ENCODE measurements around the gene CFAP107.

The CFAP107 gene

DNA sequence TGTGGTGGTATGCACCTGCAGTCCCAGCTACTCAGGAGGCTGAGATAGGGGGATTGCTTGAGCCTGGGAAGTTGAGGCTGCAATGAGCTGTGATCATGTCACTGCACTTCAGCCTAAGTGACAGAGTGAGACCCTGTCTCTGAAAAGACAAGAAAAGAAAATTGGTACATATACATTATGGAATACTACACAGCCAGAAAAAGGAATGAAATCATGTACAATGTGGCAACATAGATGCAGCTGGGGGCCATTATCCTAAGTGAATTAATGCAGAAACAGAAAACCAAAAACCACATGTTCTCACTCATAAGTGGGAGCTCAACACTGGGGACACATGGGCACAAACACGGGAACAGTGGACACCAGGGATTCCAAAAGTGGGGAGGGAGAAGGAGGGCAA, 7.1 kb upstream of the CFAP107 start:
- TF ChIP-seq, protein P1, sequence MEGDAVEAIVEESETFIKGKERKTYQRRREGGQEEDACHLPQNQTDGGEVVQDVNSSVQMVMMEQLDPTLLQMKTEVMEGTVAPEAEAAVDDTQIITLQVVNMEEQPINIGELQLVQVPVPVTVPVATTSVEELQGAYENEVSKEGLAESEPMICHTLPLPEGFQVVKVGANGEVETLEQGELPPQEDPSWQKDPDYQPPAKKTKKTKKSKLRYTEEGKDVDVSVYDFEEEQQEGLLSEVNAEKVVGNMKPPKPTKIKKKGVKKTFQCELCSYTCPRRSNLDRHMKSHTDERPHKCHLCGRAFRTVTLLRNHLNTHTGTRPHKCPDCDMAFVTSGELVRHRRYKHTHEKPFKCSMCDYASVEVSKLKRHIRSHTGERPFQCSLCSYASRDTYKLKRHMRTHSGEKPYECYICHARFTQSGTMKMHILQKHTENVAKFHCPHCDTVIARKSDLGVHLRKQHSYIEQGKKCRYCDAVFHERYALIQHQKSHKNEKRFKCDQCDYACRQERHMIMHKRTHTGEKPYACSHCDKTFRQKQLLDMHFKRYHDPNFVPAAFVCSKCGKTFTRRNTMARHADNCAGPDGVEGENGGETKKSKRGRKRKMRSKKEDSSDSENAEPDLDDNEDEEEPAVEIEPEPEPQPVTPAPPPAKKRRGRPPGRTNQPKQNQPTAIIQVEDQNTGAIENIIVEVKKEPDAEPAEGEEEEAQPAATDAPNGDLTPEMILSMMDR (IDR thresholded peaks at IDR 0.05; ENCODE audit: low read length), result no peak
- TF ChIP-seq EZH2 (IDR thresholded peaks at IDR 0.05; ENCODE audit: borderline replicate concordance, low read length), result no peak
- Histone ChIP-seq H3K27me3 (ENCODE audit: insufficient read depth, low read length) (no peaks in the 10 kb centered on the region), H3K9ac (ENCODE audit: low read length) (no peak overlapping the region), H3K4me3 (ENCODE audit: low read depth, low read length, poor library complexity, severe bottlenecking) (no peak overlapping the region), H3K4me1 (ENCODE audit: insufficient read depth, low read length, severe bottlenecking) (no peaks in the 10 kb centered on the region), H3K27ac (ENCODE audit: low read depth, low read length, poor library complexity, severe bottlenecking) (no peak overlapping the region), H3K9me3 (ENCODE audit: low read length) (no peaks in the 10 kb centered on the region), H3K4me2 (ENCODE audit: low read length) (no peak overlapping the region), H4K20me1 (ENCODE audit: insufficient read depth, low read length) (no peaks in the 10 kb centered on the region), H3F3A (ENCODE audit: insufficient read depth, low read length) (no peaks in the 10 kb centered on the region), H2AFZ (ENCODE audit: low read length) (no peak overlapping the region), H3K36me3 (ENCODE audit: insufficient read depth, low read length) (no peaks in the 10 kb centered on the region), H3K9me2 (ENCODE audit: low read depth, low read length) (no peaks in the 10 kb centered on the region), H3K79me2 (ENCODE audit: insufficient read depth, low read length) (no peaks in the 10 kb centered on the region)

DNA sequence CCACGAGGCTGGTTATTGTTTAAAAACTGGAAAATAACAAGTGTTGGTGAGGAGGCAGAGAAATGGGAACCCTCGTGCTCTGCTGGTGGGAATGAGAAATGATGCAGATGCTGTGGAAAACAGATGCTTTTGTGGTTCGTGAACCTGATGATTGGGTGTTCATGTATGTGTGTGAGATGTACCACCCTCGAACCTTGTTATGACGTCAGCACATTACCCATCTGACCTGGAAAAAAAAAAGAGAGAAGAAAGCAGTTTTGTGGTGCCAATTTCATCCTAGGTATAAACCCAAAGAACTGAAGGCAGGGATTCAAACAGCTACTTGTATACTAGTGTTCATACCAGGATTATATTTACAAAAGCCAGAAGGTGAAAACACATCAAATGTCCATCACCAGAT, 6.4 kb upstream of the CFAP107 start:
- Histone ChIP-seq H3K4me1 (ENCODE audit: insufficient read depth, low read length, severe bottlenecking) (no peaks in the 10 kb centered on the region), H3K27ac (ENCODE audit: low read depth, low read length, poor library complexity, severe bottlenecking) (no peak overlapping the region), H3K79me2 (ENCODE audit: insufficient read depth, low read length) (no peaks in the 10 kb centered on the region), H4K20me1 (ENCODE audit: insufficient read depth, low read length) (no peaks in the 10 kb centered on the region), H3K9me3 (ENCODE audit: low read length) (no peaks in the 10 kb centered on the region), H3K9ac (ENCODE audit: low read length) (no peak overlapping the region), H2AFZ (ENCODE audit: low read length) (no peak overlapping the region), H3K4me3 (ENCODE audit: low read depth, low read length, poor library complexity, severe bottlenecking) (no peak overlapping the region), H3K36me3 (ENCODE audit: insufficient read depth, low read length) (no peaks in the 10 kb centered on the region), H3K4me2 (ENCODE audit: low read length) (no peak overlapping the region), H3K27me3 (ENCODE audit: insufficient read depth, low read length) (no peaks in the 10 kb centered on the region), H3F3A (ENCODE audit: insufficient read depth, low read length) (no peaks in the 10 kb centered on the region), H3K9me2 (ENCODE audit: low read depth, low read length) (no peaks in the 10 kb centered on the region)
- TF ChIP-seq, protein P1 (IDR thresholded peaks at IDR 0.05; ENCODE audit: low read length), result no peak
- TF ChIP-seq EZH2 (IDR thresholded peaks at IDR 0.05; ENCODE audit: borderline replicate concordance, low read length), result no peak

DNA sequence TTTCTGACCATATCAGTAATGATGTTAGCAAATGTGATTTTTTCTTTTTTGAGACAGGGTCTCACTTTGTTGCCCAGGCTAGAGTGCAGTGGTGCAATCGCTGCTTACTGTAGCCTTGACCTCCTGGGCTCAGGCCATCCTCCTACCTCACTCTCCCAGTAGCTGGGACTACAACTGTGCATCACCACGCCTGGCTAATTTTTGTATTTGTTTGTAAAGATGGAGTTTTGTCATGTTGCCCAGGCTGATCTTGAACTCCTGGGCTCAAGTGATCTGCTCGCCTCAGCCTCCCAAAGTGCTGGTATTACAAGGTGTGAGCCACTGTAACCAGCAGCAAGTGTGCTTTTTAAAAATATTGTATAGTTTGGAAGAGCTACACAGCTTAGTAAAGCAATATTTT, 4.1 kb upstream of the CFAP107 start:
- Histone ChIP-seq H2AFZ (ENCODE audit: low read length) (no peak overlapping the region), H3K79me2 (ENCODE audit: insufficient read depth, low read length) (no peaks in the 10 kb centered on the region), H3K9me2 (ENCODE audit: low read depth, low read length) (no peaks in the 10 kb centered on the region), H3K4me1 (ENCODE audit: insufficient read depth, low read length, severe bottlenecking) (no peaks in the 10 kb centered on the region), H3K4me2 (ENCODE audit: low read length) (no peak overlapping the region), H3K9ac (ENCODE audit: low read length) (no peak overlapping the region), H3K27me3 (ENCODE audit: insufficient read depth, low read length) (no peaks in the 10 kb centered on the region), H3K9me3 (ENCODE audit: low read length) (no peaks in the 10 kb centered on the region), H3F3A (ENCODE audit: insufficient read depth, low read length) (no peaks in the 10 kb centered on the region), H4K20me1 (ENCODE audit: insufficient read depth, low read length) (no peaks in the 10 kb centered on the region), H3K27ac (ENCODE audit: low read depth, low read length, poor library complexity, severe bottlenecking) (no peak overlapping the region), H3K36me3 (ENCODE audit: insufficient read depth, low read length) (no peaks in the 10 kb centered on the region), H3K4me3 (ENCODE audit: low read depth, low read length, poor library complexity, severe bottlenecking) (no peak overlapping the region)
- TF ChIP-seq EZH2 (IDR thresholded peaks at IDR 0.05; ENCODE audit: borderline replicate concordance, low read length), result no peak

Measured in OCI-LY1 (cell line).